NOMO-1 treated with dmso at 0.1 percent for 144 hours (cell line): ENCODE results near the gene ABCF1.

Experiments used
- DNase-seq: peaks from one replicate; lab custom pipeline; 2025; ENCODE audit not compliant: unreplicated experiment; lab: John Stamatoyannopoulos, UW

The ABCF1 gene

GRCh38 chr6:30618270-30618797 is 47.1 kb downstream of the ABCF1 start:
- DNase-seq, result no peak

- no peak for DNase-seq
These were observed 48.3 kb downstream of the ABCF1 start for GRCh38 chr6:30619561-30619960.

DNA sequence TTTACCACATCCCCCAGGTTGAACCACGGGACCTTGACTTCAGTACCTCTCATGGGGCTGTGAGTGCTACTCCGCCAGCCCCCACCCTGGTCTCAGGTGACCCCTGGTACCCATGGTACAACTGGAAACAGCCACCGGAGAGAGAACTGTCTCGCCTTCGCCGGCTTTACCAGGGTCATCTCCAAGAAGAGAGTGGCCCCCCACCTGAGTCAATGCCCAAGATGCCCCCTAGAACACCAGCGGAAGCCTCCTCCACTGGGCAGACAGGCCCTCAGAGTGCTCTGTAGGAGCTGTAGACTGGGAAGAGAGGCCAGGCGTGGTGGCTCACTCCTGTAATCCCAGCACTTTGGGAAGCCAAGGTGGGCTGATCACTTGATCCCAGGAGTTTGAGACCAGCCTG is 54.3 kb downstream of the ABCF1 start:
- DNase-seq, result no peak

- peak; percentile 71 for DNase-seq
These were observed 55.5 kb downstream of the ABCF1 start, which contains the start of gene ATAT1 for GRCh38 chr6:30626484-30627366. TSS of gene ATAT1 (plus strand) at chr6:30626874.

DNA sequence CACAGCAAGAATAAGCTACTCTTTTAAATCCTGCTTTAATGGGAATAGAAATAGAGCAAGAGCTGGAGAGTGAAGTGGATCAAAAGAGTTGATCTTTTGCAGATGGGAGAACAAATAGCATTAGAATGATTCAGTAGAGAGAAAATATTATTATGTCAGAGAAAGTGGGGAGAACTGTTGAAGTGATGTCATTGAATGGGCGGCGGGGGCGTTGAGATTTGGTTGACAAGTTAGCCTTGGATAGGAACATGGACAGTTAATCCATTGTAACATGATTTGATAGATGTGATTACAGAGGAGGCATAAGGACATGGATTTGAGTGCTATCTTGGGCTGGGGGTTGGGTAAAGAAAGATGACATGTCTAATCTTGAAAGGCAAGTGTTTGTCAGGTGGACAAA is 64.6 kb downstream of the ABCF1 start:
- no peak for DNase-seq

- DNase-seq, result no peak
These were observed 69.2 kb downstream of the ABCF1 start for GRCh38 chr6:30640481-30640880.

GRCh38 chr6:30641048-30641447 is 69.8 kb downstream of the ABCF1 start:
- no peak for DNase-seq
